Mucosa of descending colon (tissue), 3 donors: ENCODE measurements around the gene AIM2. TPM values are rescaled to one million over a fixed set of nuclear protein-coding genes. Genes with fewer than 3 reads are reported as not detected.

ENCODE experiments used
- ATAC-seq: fragments of 200-7000 bp; cut with Tn5 transposase; one replicate; pipeline ENCODE4 v1.9.1; 2020; ENCODE audit warnings: mild to moderate bottlenecking, moderate library complexity
- DNase-seq, 3 donors: peaks; one replicate each; pipeline ENCODE4 v3.0.0-alpha.2; 2020
- H3K36me3 ChIP-seq: fragments of 200-600 bp; one replicate; pipeline ENCODE4 v1.8.0; 2021; ENCODE audit warnings: low read depth, mild to moderate bottlenecking
- H3K4me1 ChIP-seq: fragments of 200-600 bp; one replicate; pipeline ENCODE4 v1.8.0; 2021; ENCODE audit warnings: low read depth, mild to moderate bottlenecking
- H3K4me3 ChIP-seq: fragments of 200-600 bp; one replicate; pipeline ENCODE4 v1.8.0; 2021; ENCODE audit warnings: mild to moderate bottlenecking
- H3K9me3 ChIP-seq: fragments of 200-600 bp; one replicate; pipeline ENCODE4 v1.8.0; 2021; ENCODE audit warnings: mild to moderate bottlenecking
- intact Hi-C, 2 donors: fragments of 100-400 bp; cut with DNase I in 1 of 2; cut with micrococcal nuclease in 1 of 2; formaldehyde crosslinking; loops; one replicate each; pipeline versions ENCODE4 v1.11.0 to v1.11.1; 2022; cut with DNase I, micrococcal nuclease
- total RNA-seq, 3 donors: library from RNA; stranded (reverse); fragmentation: NEBNext Ultra II Directional in 2 of 3; extraction: Animal tissue kit (Norgen Biotek cat#: 25700) in 2 of 3; gene quantifications; one replicate each; pipeline versions ENCODE4 v1.2.1 to v1.2.4, GENCODE V29; 2021 to 2023
- TF ChIP-seq, protein P1 (sequence below): fragments of 200-600 bp; IDR thresholded peaks from one replicate; pipeline ENCODE4 v1.8.0; 2022; ENCODE audit warnings: antibody characterized with exemption, mild to moderate bottlenecking
- donor health status: DM: no; HTN: no; CAD: no; lungs with moderate emphysema.
- donor health status: DM: no; HTN: no; CAD: no.
- donor health status: DM: no; HTN: yes; CAD: no.

AIM2 gene
- total RNA-seq, 3 donors from 2014 or later = 0.38 to 1.0 (median 0.61) TPM

DNA sequence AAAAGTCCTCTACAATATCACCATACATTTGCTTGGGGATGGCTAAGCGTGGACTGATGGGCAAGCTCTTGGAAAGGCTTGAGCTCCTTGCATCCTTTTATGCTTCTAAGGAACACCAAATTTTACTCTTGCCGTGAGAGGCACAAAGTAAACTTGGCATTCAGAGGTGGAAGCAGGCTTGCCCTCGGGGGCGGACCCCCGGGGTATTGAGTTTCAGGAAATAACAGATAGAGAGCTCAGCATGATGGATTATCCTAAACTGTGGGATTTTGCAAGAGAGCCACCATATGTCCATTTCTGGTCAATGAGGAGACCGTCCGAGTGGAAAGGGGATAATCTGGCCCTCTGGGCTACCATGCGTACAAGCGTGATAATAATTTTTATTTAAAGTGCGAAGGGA is 52.8 kb downstream of the AIM2 start:
- intact Hi-C loops = no loop called here
- ATAC-seq (no peak), DNase-seq (no peak)
- Histone ChIP-seq H3K4me3 (no peak overlapping the region), H3K9me3 (no peaks in the 10 kb centered on the region), H3K4me1 (no peaks in the 10 kb centered on the region), H3K36me3 (no peaks in the 10 kb centered on the region)
- TF ChIP-seq, protein P1, sequence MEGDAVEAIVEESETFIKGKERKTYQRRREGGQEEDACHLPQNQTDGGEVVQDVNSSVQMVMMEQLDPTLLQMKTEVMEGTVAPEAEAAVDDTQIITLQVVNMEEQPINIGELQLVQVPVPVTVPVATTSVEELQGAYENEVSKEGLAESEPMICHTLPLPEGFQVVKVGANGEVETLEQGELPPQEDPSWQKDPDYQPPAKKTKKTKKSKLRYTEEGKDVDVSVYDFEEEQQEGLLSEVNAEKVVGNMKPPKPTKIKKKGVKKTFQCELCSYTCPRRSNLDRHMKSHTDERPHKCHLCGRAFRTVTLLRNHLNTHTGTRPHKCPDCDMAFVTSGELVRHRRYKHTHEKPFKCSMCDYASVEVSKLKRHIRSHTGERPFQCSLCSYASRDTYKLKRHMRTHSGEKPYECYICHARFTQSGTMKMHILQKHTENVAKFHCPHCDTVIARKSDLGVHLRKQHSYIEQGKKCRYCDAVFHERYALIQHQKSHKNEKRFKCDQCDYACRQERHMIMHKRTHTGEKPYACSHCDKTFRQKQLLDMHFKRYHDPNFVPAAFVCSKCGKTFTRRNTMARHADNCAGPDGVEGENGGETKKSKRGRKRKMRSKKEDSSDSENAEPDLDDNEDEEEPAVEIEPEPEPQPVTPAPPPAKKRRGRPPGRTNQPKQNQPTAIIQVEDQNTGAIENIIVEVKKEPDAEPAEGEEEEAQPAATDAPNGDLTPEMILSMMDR = no peak

DNA sequence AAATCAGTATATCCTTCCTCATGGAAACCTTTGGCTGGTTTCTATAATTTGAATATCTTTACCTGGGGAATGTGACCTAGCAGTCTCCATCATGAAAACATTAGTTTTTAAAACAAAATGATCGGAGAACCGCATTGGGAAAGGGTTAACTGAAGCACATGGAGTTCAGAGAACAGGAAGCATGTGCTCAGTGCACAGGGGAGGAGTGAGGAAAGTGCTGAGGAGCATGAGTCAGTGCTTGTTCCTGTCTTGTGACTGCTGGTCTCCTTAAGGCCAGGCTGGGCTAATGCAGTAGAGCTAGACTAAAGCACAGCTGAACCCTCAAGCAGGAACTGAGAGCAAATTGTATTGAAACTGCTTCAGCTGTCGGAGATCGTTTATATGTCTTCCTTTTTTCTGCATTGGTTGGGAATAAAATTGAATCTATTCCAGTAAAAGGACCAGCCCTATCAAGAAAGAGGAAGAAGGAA is 61.1 kb downstream of the AIM2 start:
- intact Hi-C loops = no loop called here
- peak; percentile 97 for ATAC-seq
- TF ChIP-seq, protein P1 = no peak
- H3K9me3 ChIP-seq = no peaks in the 10 kb centered on the region
- peak in 1 of 3 donors; percentile 70 for DNase-seq
- H3K4me3 ChIP-seq = no peak overlapping the region
- H3K36me3 ChIP-seq = no peaks in the 10 kb centered on the region
- H3K4me1 ChIP-seq = no peaks in the 10 kb centered on the region

GRCh38 chr1:159014851-159015250 is 61.7 kb downstream of the AIM2 start:
- TF ChIP-seq, protein P1 = no peak
- Histone ChIP-seq H3K9me3 (no peaks in the 10 kb centered on the region), H3K4me1 (no peaks in the 10 kb centered on the region), H3K4me3 (no peak overlapping the region), H3K36me3 (no peaks in the 10 kb centered on the region)
- no peak for DNase-seq
- no peak for ATAC-seq
- intact Hi-C loops = no loop called here

DNA sequence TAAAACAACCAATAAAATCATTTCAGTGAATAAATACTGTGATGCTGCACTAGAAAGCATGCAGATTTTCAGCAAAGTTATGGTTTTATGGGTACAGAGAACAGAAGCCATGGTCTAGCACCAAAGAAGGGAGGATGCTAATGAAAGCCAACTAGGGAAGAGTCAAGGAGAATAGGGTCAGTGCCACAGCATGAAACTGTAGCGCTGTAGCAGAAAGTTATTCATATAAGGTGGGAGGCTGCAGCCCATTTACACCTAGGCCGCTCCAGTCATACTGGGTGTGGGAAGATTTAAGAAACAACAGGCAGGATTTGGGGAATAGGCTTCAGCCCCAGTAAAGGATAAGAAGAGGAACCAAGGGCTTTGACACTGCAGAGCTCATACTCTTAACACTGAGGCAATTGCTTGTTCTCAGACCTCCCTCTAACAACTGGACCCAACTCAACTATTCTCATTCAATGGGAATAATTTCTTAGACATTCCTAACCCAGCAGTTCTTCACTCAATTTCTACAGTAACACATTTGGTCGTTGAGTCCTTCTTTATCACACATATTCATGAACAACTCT is 62.5 kb downstream of the AIM2 start:
- DNase-seq = no peak
- TF ChIP-seq, protein P1 = no peak
- no peaks in the 10 kb centered on the region for H3K36me3 ChIP-seq
- no peak overlapping the region for H3K4me3 ChIP-seq
- intact Hi-C loops = no loop called here
- no peaks in the 10 kb centered on the region for H3K9me3 ChIP-seq
- H3K4me1 ChIP-seq = peaks cover 6% of the 10 kb centered on the region
- no peak for ATAC-seq

GRCh38 chr1:159012495-159012894 is 64.1 kb downstream of the AIM2 start:
- peaks cover 6% of the 10 kb centered on the region for H3K4me1 ChIP-seq
- intact Hi-C loops = no loop called here
- no peaks in the 10 kb centered on the region for H3K9me3 ChIP-seq
- ATAC-seq (peak; percentile 18), DNase-seq (peak in 1 of 3 donors; percentile 31)
- TF ChIP-seq, protein P1 = no peak
- H3K4me3 ChIP-seq = no peak overlapping the region
- no peaks in the 10 kb centered on the region for H3K36me3 ChIP-seq

Other genes starting within 250 kb of the AIM2 start
- gene MNDA, start 245.4 kb downstream of the AIM2 start, total RNA-seq = 1 to 10 TPM; 1.2 to 5.7 (median 3.8) TPM
- 1 to 10 TPM in 1 of 3 donors, under 1 TPM in 2; 0.87 to 2.0 (median 0.98) TPM for gene PYHIN1, start 145.2 kb downstream of the AIM2 start, total RNA-seq
- 10 to 100 TPM; 14.4 to 37.9 (median 36.6) TPM for gene IFI16, start 66.9 kb downstream of the AIM2 start, total RNA-seq
- 10 to 100 TPM in 2 of 3 donors, 1 to 10 TPM in 1; 2.7 to 23.3 (median 10.3) TPM for gene CADM3, start 94.8 kb upstream of the AIM2 start, total RNA-seq
- 10 to 100 TPM; 19.5 to 30.4 (median 27.6) TPM for gene ACKR1, start 128.1 kb upstream of the AIM2 start, total RNA-seq
- gene FCER1A, start 225.6 kb upstream of the AIM2 start, total RNA-seq = 1 to 10 TPM in 2 of 3 donors, under 1 TPM in 1; 0.46 to 1.7 (median 1.1) TPM